Stimulated activated CD4-positive, alpha-beta T cell treated with anti-CD3 and anti-CD28 coated beads, TNF-alpha, amount 100 ng/mL, for 24 hours (primary cell): ENCODE data around the gene DEFB119.
"Not testable (repeated sequence)": the region's sequence is repeated elsewhere in the genome, so short reads cannot be mapped to it uniquely, and the experiment has no call there.

Experiments
- DNase-seq, 3 experiments: peaks; one replicate each; pipeline ENCODE4 v3.0.0-alpha.2; 2020; ENCODE audit warnings: low read depth in 3 of 3

The DEFB119 gene, protein sequence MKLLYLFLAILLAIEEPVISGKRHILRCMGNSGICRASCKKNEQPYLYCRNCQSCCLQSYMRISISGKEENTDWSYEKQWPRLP

DNA sequence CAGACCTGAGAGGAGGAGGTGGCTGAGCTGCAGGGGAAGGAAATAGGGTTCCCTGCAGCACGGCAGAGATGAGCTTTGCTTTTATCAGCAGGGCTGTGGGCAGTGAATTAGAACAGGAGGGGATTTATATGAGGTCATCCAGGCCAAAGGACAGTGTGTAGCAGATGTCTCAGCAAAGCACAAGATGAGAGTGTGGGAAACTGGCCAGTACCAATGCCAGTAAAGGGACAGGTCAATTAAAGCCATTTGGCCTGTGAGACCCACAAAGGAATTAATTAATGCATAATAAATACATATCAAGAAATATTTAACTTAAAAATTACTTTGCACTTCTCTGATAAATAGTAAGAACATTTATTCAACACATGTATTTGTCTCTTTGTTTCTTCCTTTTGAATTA is at the start of gene DEFB119:
TSS of gene DEFB119 (minus strand) at position 101 of the 400 bp plus-strand sequence. CDS start 107 bp downstream, outside the sequence.
- no peak for DNase-seq

DNA sequence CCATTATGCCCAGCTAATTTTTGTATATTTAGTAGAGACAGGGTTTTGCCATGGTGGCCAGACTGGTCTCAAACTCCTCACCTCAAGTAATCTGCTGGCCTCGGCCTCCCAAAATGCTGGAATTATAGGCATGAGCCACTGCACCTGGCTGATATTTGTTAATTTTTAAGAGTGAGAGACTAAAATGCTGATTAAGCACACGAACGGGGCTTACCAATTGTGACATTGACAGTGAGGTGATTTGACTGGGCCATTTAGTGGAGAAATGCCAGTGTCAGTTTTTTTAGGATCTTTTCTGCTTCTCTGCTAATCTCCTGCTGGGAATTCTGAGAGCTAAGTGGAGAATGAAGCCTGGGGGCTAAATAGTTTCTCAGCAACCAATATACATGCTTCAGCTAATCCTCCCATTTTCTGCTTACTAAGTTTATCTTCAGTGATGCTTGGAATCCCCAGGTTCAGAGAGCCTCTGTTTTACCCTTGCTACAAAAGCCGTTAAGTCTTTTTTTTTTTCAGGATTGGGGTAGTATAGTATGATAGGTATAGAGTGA is 40.3 kb upstream of the DEFB119 start:
- DNase-seq = no peak

DNA sequence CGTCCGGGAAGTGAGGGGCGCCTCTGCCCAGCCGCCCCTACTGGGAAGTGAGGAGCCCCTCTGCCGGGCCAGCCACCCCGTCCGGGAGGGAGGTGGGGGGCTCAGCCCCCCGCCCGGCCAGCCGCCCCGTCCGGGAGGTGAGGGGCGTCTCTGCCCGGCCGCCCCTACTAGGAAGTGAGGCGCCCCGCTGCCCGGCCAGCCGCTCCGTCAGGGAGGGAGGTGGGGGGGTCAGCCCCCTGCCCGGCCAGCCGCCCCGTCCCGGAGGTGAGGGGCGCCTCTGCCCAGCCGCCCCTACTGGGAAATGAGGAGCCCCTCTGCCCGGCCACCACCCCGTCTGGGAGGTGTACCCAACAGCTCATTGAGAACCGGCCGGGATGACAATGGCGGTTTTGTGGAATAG is 37.2 kb upstream of the DEFB119 start:
- not testable (repeated sequence) for DNase-seq

DNA sequence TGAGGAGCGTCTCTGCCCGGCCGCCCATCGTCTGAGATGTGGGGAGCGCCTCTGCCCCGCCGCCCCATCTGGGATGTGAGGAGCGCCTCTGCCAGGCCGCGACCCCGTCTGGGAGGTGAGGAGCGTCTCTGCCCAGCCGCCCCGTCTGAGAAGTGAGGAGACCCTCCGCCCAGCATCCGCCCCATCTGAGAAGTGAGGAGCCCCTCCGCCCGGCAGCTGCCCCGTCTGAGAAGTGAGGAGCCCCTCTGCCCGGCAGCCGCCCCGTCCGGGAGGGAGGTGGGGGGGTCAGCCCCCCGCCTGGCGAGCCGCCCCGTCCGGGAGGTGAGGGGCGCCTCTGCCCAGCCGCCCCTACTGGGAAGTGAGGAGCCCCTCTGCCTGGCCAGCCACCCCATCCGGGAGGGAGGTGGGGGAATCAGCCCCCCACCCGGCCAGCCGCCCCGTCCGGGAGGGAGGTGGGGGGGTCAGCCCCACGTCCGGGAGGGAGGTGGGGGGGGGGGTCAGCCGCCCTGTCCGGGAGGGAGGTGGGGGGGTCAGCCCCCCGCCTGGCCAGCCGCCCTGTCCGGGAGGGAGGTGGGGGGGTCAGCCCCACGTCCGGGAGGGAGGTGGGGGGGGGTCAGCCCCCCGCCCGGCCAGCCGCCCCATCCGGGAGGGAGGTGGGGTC is 36.6 kb upstream of the DEFB119 start:
- not testable (repeated sequence) for DNase-seq

DNA sequence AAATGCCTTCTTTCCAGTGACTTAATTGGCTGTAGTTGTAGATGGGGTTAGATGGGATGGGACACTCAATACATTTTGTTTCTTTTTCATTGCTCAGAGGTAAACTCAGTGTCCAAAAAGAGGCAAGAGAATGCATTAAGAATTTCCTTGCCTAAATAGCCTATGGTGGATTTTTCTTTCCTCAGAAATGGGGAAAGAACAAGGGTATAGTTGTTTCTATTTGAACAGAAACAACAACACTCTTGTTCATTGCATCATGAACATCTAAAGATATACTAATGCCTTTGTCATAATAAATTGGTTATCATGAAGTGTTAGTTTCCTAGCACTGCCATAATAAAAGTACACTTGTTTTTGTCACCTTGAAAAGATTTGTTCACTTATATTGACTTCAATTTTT is 35.4 kb upstream of the DEFB119 start:
- no peak for DNase-seq

DNA sequence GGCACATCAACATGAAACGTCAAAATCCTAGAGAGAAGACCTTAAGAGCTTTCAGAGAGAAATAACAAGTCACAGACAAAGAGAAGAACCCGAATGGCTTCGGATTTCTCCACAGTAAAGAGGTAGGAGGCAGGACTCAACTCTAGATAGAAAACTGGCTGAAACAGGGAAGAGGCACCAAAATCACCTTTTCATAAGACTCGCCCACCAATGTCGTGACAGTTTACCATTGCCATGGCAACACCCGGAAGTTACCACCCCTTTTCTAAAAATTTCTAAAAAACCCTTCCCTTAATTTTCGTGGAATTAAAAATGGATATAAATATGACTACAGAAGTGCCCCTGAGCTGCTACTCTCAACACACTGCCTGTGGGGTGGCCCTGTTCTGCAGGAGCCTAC is 27.9 kb upstream of the DEFB119 start:
- DNase-seq = no peak

DNA sequence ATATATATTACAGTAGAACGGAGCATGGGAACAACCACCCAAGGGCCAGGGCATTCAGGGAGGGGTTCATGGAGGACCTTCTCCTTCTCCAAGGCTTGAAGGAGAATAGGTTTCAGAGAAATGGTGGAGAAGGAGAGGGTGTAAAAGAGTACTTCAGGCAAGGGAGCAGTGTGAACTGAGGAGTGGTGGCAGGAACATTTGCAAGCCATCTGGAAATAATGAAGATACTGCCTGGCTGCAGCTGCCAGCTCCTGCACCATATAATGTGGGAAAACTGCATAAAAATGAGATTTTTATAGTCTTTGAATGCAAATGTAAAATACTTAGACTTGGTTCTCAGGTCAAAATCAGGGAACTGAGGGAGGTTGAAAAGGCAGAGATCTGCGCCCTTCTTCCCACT is 25.3 kb upstream of the DEFB119 start:
- DNase-seq = no peak

DNA sequence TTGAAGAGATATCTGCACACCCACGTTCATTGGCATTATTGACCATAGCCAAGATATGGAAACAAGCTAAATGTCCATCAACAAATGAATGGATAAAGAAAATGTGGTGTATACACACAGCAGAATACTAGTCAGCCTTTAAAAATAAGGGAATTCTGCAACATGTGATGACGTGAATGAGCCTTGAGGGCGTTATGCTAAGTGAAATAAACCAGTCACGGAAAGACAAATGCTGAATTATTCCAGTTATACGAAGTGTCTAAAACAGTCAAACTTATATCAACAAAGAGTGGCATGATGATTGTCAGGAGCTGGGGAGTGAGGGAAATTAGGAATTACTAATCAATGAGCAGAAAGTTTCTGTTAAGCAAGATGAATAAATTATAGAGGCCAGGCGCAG is 24.0 kb upstream of the DEFB119 start:
- DNase-seq = no peak

DNA sequence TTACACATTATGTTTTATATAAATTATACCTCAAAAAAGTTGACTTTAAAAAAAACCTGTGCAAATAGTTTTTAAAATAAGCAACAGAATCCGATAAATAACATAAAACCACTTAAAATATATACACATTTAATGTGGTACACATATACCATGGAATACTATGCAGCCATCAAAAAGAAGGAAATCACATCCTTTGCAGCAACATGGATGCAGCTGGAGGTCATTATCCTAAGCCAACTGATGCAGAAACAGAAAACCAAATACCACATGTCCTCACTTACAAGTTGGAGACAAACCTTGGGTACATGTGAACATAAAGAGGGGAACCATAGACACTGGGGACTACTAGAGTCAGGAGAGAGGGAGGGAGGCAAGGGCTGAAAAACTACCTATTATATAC is 19.6 kb upstream of the DEFB119 start:
- no peak for DNase-seq

DNA sequence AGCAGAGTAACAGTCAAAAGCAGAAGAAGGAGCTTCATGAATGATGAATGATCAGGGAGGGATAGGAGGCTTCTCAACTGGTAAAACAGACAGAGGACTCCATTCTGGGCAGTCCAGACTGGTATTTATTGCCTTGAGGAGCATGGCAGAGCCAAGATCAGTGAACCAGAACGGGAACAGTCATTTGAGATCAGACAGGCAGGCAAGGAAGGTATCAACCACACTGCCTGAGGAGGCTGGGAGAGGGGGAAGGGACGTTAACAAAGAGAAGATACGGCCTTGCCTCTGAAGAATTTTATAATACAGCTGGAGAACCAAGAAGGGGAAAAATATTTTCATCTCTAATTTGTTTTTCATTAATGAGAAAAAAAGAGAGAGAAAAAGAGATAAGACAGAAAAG is 15.7 kb upstream of the DEFB119 start, which contains the start of gene DEFB121:
TSS of gene DEFB121 (minus strand) at position 101 of the 400 bp plus-strand sequence. CDS start at position 38, 63 bp downstream.
- no peak for DNase-seq

DNA sequence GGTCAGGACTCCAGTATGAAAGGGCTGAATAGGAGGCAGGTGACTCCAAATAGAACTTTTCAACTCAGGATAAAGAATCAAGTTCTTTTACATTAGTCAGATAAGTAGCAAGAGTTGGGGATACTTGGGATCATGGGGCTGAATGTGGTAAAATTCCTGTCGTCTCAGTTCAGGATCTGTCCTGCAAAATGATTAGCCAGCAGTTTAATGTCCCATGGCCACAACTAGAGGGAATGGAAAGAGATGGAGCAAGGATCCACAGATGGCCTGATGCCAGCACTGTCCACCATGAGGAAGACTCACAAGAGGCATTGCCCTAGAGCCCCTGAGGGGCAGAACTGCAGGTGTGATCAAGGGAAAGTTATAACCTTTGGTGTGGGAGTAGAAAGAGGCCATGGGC is 13.5 kb upstream of the DEFB119 start:
- no peak for DNase-seq

DNA sequence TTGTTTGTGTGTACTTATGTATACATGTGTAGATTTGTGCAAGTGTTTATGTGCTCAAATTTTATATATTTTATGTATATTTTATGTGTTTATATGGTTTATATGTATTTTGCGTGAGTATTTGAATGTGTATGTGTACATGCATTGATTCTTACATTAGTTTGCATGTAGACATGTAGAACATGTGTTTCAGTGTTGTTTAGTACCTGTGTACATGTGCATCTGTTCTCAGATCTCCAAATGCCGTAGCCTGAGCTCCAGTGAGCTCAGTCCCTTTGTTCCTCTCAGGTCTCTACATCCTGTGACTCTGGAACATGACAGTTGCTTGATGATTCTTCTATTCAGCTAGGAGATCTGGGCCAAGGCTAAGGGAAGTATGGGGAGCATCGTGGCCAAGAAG is 4.5 kb upstream of the DEFB119 start:
- DNase-seq = no peak

DNA sequence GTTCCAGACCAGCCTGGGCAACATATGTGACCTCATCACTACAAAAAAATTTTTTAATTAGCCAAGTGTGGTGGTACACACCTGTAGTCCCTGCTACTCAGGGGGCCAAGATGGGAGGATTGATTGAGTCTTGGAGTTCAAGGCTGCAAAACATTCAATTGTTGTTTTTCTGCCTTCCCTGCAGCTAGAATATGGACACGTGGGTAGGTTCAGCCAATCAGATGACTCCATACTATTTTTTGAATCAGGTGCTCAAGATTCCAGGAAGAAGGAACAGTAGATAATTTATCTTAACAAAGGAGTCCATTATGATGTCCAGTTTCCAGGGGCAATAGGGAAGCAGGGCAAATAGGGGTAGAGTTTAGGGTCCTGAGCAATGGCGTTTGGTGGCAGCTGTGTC is 2.4 kb upstream of the DEFB119 start:
- DNase-seq = no peak

DNA sequence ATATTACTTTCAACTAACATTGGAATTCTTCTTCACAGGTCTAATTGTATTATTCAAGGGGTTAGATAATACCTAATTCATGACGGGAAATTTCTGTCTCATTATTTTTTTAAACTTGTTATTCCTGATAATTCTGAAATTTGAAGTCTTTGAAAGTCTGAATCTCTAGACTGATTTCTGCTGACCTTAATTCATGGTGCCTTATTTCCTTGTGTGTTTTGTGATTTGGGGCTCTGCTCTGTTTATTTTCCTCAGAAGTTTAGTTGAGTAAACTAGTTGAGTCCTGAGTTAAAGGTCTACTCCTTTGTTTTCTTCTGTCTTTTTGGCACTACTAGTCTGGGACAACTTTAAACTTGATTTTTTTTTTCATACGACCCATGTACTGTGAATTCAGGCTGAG is 16.0 kb downstream of the DEFB119 start:
- DNase-seq = no peak

DNA sequence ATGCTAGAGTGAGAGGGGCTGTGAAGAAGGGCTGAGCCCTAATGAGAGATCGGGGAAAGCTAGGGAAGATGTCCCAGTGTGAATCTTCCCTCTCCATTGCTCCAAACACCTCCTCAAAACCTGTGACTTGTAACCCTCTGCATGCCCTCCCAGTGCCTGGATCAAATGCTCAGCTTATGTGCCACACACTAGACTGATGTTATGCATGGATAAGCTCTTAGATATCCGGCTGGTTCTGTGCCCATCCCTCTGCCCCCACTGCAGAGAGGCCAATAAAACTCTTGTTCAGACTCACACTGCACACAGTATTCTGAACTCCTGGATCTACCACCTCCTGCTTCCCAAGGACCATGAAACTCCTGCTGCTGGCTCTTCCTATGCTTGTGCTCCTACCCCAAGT is 22.1 kb downstream of the DEFB119 start, which contains the start of gene DEFB118:
TSS of gene DEFB118 (plus strand) at position 301 of the 400 bp plus-strand sequence. CDS start at position 351, 50 bp downstream.
- DNase-seq = no peak

DNA sequence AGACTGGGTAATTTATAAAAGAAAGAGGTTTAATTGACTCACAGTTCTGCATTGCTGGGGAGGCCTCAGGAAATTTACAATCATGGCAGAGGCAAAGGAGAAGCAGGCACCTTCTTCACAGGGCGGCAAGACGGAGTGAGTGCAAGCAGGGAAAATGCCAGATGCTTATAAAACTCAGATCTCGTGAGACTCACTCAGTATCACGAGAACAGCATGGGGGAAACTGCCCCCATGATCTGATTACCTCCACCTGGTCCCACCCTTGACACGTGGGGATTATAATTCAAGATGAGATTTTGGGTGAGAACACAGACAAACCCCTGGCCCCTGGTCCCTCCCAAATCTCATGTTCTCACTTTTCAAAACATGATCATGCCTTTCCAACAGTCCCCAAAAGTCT is 26.1 kb downstream of the DEFB119 start:
- not testable (repeated sequence) for DNase-seq

DNA sequence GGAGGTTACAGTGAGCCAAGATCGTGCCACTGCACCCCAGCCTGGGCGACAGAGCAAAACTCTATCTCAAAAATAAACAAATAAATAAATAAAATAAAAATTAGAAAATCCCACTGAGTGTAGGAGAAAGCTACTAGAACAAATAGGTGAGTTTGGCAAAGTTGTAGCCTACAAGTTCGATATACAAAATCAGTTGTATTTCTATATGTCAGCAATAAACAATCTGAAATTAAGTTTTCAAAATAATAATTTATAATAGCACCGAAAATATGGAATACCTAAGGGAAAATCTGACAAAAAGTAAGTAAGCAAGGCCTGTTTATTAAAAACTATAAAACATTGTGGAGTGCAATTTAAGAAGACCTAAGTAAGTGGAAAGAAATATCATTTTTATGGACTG is 27.1 kb downstream of the DEFB119 start:
- DNase-seq = no peak

DNA sequence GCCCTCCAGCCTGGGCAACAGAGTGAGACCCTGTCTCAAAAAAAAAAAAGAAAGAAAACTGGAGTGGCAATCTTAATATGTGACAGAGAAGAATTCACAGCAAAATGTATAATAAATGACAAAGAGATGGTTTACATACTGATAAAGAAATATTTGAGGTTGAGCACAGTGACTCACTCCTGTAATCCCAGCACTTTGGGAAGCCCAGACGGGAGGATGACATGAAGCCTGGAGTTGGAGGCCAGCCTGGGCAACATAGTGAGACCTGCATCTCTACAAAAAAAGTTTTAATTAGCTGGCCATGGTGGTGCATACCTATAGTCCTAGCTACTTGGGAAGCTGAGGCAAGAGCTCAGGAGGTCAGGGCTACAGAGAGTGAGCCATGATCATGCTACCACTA is 34.4 kb downstream of the DEFB119 start:
- DNase-seq = no peak

DNA sequence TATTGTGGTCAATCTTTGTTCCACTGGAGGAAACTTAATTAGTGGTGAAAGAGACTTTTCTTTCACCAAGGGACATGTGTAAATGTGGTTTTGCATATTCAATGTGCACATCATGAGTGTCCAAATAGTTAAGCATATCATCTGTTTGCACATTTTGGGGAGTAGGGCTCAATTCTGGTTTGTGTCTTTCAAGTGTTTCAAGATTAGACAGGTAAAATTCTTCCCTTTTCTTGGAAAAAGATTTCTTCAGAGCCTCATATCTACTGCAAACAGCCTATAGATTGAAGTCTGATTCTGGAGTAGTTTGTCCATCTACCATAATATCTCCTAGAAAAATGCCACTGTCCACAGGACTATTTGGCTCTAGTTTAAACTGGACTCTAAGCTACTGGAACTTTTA is 48.9 kb downstream of the DEFB119 start:
- DNase-seq = no peak

DNA sequence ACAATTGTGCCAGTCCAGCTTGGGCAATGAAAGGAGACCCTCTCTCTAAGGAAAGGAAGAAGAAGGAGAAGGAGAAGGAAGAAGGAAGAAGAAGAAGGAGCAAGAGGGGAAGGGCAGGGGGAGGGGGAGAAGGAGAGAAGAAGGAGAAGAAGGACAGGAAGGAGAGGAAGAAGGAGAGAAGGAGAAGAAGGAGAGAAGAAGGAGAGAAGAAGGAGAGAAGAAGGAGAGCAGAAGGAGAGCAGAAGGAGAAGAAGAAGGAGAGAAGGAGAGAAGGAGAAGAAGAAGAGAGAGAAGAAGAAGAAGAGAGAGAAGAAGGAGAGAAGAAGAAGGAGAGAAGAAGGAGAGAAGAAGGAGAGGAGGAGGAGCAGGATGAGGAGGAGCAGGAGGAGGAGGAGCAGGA is 59.5 kb downstream of the DEFB119 start:
- DNase-seq = no peak
